ENCODE data around the gene CEBPB.

The CEBPB gene

GRCh38 chr20:50227506-50227905 lies 36.9 kb downstream of the CEBPB start:
- Histone ChIP-seq H3K36me3 (ENCODE audit: control insufficient read depth, insufficient read depth, low read length) (no peaks in the 10 kb centered on the region), H3K27ac (ENCODE audit: insufficient read depth, low read length, poor library complexity, severe bottlenecking) (no peak overlapping the region)
- no peak for DNase-seq

GRCh38 chr20:50229156-50229607 lies 38.6 kb downstream of the CEBPB start:
- no peaks in the 10 kb centered on the region for H3K4me1 ChIP-seq (ENCODE audit: control insufficient read depth, insufficient read depth, low read length, poor library complexity, severe bottlenecking)
- no peaks in the 10 kb centered on the region for H3K36me3 ChIP-seq (ENCODE audit: control insufficient read depth, insufficient read depth, low read length)
- no peak overlapping the region for H3K27ac ChIP-seq (ENCODE audit: insufficient read depth, low read length, poor library complexity, severe bottlenecking)
- DNase-seq, result no peak
- no peaks in the 10 kb centered on the region for H3K9me3 ChIP-seq (ENCODE audit: control insufficient read depth, low read length)
- H3K27me3 ChIP-seq (replicated peaks; ENCODE audit: control insufficient read depth, insufficient read depth, low read length, poor library complexity, severe bottlenecking), result no peaks in the 10 kb centered on the region
- H3K4me3 ChIP-seq (ENCODE audit: insufficient read depth, low read depth, low read length, poor library complexity, severe bottlenecking), result no peak overlapping the region

More at GRCh38 chr20:50227506-50227905, 36.9 kb downstream of the CEBPB start:
- no peaks in the 10 kb centered on the region for H3K27me3 ChIP-seq (replicated peaks; ENCODE audit: control insufficient read depth, insufficient read depth, low read length, poor library complexity, severe bottlenecking)
- no peaks in the 10 kb centered on the region for H3K4me1 ChIP-seq (ENCODE audit: control insufficient read depth, insufficient read depth, low read length, poor library complexity, severe bottlenecking)
- no peak overlapping the region for H3K4me3 ChIP-seq (ENCODE audit: insufficient read depth, low read depth, low read length, poor library complexity, severe bottlenecking)
- H3K9me3 ChIP-seq (ENCODE audit: control insufficient read depth, low read length), result no peaks in the 10 kb centered on the region

- no peaks in the 10 kb centered on the region for H3K4me1 ChIP-seq (ENCODE audit: control insufficient read depth, insufficient read depth, low read length, poor library complexity, severe bottlenecking)
- no peaks in the 10 kb centered on the region for H3K27me3 ChIP-seq (replicated peaks; ENCODE audit: control insufficient read depth, insufficient read depth, low read length, poor library complexity, severe bottlenecking)
- no peaks in the 10 kb centered on the region for H3K36me3 ChIP-seq (ENCODE audit: control insufficient read depth, insufficient read depth, low read length)
- no peak overlapping the region for H3K27ac ChIP-seq (ENCODE audit: insufficient read depth, low read length, poor library complexity, severe bottlenecking)
- DNase-seq, result no peak
- no peaks in the 10 kb centered on the region for H3K9me3 ChIP-seq (ENCODE audit: control insufficient read depth, low read length)
- no peak overlapping the region for H3K4me3 ChIP-seq (ENCODE audit: insufficient read depth, low read depth, low read length, poor library complexity, severe bottlenecking)
Observed at GRCh38 chr20:50230184-50230583, 39.6 kb downstream of the CEBPB start.

- Histone ChIP-seq H3K27ac (ENCODE audit: insufficient read depth, low read length, poor library complexity, severe bottlenecking) (no peak overlapping the region), H3K27me3 (replicated peaks; ENCODE audit: control insufficient read depth, insufficient read depth, low read length, poor library complexity, severe bottlenecking) (no peaks in the 10 kb centered on the region), H3K4me1 (ENCODE audit: control insufficient read depth, insufficient read depth, low read length, poor library complexity, severe bottlenecking) (no peaks in the 10 kb centered on the region), H3K9me3 (ENCODE audit: control insufficient read depth, low read length) (no peaks in the 10 kb centered on the region), H3K36me3 (ENCODE audit: control insufficient read depth, insufficient read depth, low read length) (no peaks in the 10 kb centered on the region), H3K4me3 (ENCODE audit: insufficient read depth, low read depth, low read length, poor library complexity, severe bottlenecking) (no peak overlapping the region)
- DNase-seq, result no peak
Observed at GRCh38 chr20:50230871-50231560, 40.4 kb downstream of the CEBPB start.

- no peaks in the 10 kb centered on the region for H3K4me1 ChIP-seq (ENCODE audit: control insufficient read depth, insufficient read depth, low read length, poor library complexity, severe bottlenecking)
- H3K9me3 ChIP-seq (ENCODE audit: control insufficient read depth, low read length), result no peaks in the 10 kb centered on the region
- no peak for DNase-seq
- H3K27me3 ChIP-seq (replicated peaks; ENCODE audit: control insufficient read depth, insufficient read depth, low read length, poor library complexity, severe bottlenecking), result no peaks in the 10 kb centered on the region
- no peak overlapping the region for H3K4me3 ChIP-seq (ENCODE audit: insufficient read depth, low read depth, low read length, poor library complexity, severe bottlenecking)
- H3K36me3 ChIP-seq (ENCODE audit: control insufficient read depth, insufficient read depth, low read length), result no peaks in the 10 kb centered on the region
- no peak overlapping the region for H3K27ac ChIP-seq (ENCODE audit: insufficient read depth, low read length, poor library complexity, severe bottlenecking)
Observed at GRCh38 chr20:50231854-50232253, 41.2 kb downstream of the CEBPB start.

- Histone ChIP-seq H3K27me3 (replicated peaks; ENCODE audit: control insufficient read depth, insufficient read depth, low read length, poor library complexity, severe bottlenecking) (no peaks in the 10 kb centered on the region), H3K36me3 (ENCODE audit: control insufficient read depth, insufficient read depth, low read length) (no peaks in the 10 kb centered on the region), H3K9me3 (ENCODE audit: control insufficient read depth, low read length) (no peaks in the 10 kb centered on the region), H3K4me1 (ENCODE audit: control insufficient read depth, insufficient read depth, low read length, poor library complexity, severe bottlenecking) (no peaks in the 10 kb centered on the region), H3K4me3 (ENCODE audit: insufficient read depth, low read depth, low read length, poor library complexity, severe bottlenecking) (no peak overlapping the region), H3K27ac (ENCODE audit: insufficient read depth, low read length, poor library complexity, severe bottlenecking) (no peak overlapping the region)
- DNase-seq, result no peak
Observed at GRCh38 chr20:50232651-50233324, 42.2 kb downstream of the CEBPB start.

GRCh38 chr20:50233325-50234212 lies 42.9 kb downstream of the CEBPB start:
- Histone ChIP-seq H3K27me3 (replicated peaks; ENCODE audit: control insufficient read depth, insufficient read depth, low read length, poor library complexity, severe bottlenecking) (no peaks in the 10 kb centered on the region), H3K27ac (ENCODE audit: insufficient read depth, low read length, poor library complexity, severe bottlenecking) (no peak overlapping the region), H3K9me3 (ENCODE audit: control insufficient read depth, low read length) (no peaks in the 10 kb centered on the region), H3K4me1 (ENCODE audit: control insufficient read depth, insufficient read depth, low read length, poor library complexity, severe bottlenecking) (no peaks in the 10 kb centered on the region), H3K4me3 (ENCODE audit: insufficient read depth, low read depth, low read length, poor library complexity, severe bottlenecking) (no peak overlapping the region), H3K36me3 (ENCODE audit: control insufficient read depth, insufficient read depth, low read length) (no peaks in the 10 kb centered on the region)
- no peak for DNase-seq

GRCh38 chr20:50234288-50234687 lies 43.7 kb downstream of the CEBPB start:
- no peaks in the 10 kb centered on the region for H3K27me3 ChIP-seq (replicated peaks; ENCODE audit: control insufficient read depth, insufficient read depth, low read length, poor library complexity, severe bottlenecking)
- H3K27ac ChIP-seq (ENCODE audit: insufficient read depth, low read length, poor library complexity, severe bottlenecking), result no peak overlapping the region
- H3K36me3 ChIP-seq (ENCODE audit: control insufficient read depth, insufficient read depth, low read length), result no peaks in the 10 kb centered on the region
- no peaks in the 10 kb centered on the region for H3K9me3 ChIP-seq (ENCODE audit: control insufficient read depth, low read length)
- H3K4me1 ChIP-seq (ENCODE audit: control insufficient read depth, insufficient read depth, low read length, poor library complexity, severe bottlenecking), result no peaks in the 10 kb centered on the region
- DNase-seq, result no peak
- H3K4me3 ChIP-seq (ENCODE audit: insufficient read depth, low read depth, low read length, poor library complexity, severe bottlenecking), result no peak overlapping the region

GRCh38 chr20:50237349-50237748 lies 46.7 kb downstream of the CEBPB start:
- no peaks in the 10 kb centered on the region for H3K27me3 ChIP-seq (replicated peaks; ENCODE audit: control insufficient read depth, insufficient read depth, low read length, poor library complexity, severe bottlenecking)
- no peaks in the 10 kb centered on the region for H3K4me1 ChIP-seq (ENCODE audit: control insufficient read depth, insufficient read depth, low read length, poor library complexity, severe bottlenecking)
- no peak for DNase-seq
- no peaks in the 10 kb centered on the region for H3K9me3 ChIP-seq (ENCODE audit: control insufficient read depth, low read length)
- H3K36me3 ChIP-seq (ENCODE audit: control insufficient read depth, insufficient read depth, low read length), result no peaks in the 10 kb centered on the region
- H3K27ac ChIP-seq (ENCODE audit: insufficient read depth, low read length, poor library complexity, severe bottlenecking), result no peak overlapping the region
- no peak overlapping the region for H3K4me3 ChIP-seq (ENCODE audit: insufficient read depth, low read depth, low read length, poor library complexity, severe bottlenecking)
